ENCODE results near the gene VAT1L. TPM values are rescaled to one million over a fixed set of nuclear protein-coding genes. Genes with fewer than 3 reads are reported as not detected.
"Not testable (repeated sequence)": the region's sequence is repeated elsewhere in the genome, so short reads cannot be mapped to it uniquely, and the experiment has no call there.

VAT1L gene
- total RNA-seq, 4 donors from 2014 or later, result 0.80 to 1.4 (median 1.2) TPM

DNA sequence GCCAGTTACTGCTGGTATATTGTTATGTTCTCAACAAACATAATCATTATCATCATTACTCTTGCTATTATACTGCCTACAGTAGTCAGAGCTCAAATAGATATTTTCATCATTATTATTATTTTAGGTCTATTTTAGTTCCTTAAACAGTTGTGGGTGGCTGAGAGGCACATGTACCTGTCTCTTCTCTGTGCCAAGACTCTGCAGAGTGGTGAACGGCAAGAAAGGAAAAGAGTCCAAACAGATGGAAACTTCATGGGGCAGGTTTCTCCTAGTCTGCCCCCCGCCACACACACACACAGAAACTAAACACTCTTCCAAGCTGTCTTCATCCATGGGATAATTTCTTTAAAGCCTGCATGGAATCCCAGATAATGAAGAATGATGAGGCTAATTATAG lies 156.3 kb downstream of the VAT1L start:
- H3K36me3 ChIP-seq, result no peaks in the 10 kb centered on the region
- in situ Hi-C loops (cut with MboI; ENCODE audit: low pct_ligation_motif_present in 1 of 4, low pct_unique_long_range_greater_than_20kb in 1 of 4, low sequenced_read_pairs in 3 of 4), result no loop called here
- TF ChIP-seq, protein P1, sequence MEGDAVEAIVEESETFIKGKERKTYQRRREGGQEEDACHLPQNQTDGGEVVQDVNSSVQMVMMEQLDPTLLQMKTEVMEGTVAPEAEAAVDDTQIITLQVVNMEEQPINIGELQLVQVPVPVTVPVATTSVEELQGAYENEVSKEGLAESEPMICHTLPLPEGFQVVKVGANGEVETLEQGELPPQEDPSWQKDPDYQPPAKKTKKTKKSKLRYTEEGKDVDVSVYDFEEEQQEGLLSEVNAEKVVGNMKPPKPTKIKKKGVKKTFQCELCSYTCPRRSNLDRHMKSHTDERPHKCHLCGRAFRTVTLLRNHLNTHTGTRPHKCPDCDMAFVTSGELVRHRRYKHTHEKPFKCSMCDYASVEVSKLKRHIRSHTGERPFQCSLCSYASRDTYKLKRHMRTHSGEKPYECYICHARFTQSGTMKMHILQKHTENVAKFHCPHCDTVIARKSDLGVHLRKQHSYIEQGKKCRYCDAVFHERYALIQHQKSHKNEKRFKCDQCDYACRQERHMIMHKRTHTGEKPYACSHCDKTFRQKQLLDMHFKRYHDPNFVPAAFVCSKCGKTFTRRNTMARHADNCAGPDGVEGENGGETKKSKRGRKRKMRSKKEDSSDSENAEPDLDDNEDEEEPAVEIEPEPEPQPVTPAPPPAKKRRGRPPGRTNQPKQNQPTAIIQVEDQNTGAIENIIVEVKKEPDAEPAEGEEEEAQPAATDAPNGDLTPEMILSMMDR (IDR thresholded peaks at IDR 0.05), result no peak
- TF ChIP-seq POLR2A (IDR thresholded peaks at IDR 0.05) (no peak), EP300 (IDR thresholded peaks at IDR 0.05; ENCODE audit: low read depth) (no peak), POLR2AphosphoS5 (IDR thresholded peaks at IDR 0.05) (no peak)
- intact Hi-C loops (cut with DNase I; ENCODE audit: low total_unique reads), result no loop called here
- DNase-seq, result no peak
- H3K27me3 ChIP-seq, result peaks cover 1% of the 10 kb centered on the region
- H3K27ac ChIP-seq, result no peak overlapping the region
- WGBS, 2 donors (ENCODE audit: low coverage in 1 of 2), result 38 to 71% methylated on average over 2 of the region's 2 CpGs
- H3K4me3 ChIP-seq, result no peak overlapping the region
- H3K4me1 ChIP-seq, result no peaks in the 10 kb centered on the region
- H3K9me3 ChIP-seq, result no peaks in the 10 kb centered on the region

DNA sequence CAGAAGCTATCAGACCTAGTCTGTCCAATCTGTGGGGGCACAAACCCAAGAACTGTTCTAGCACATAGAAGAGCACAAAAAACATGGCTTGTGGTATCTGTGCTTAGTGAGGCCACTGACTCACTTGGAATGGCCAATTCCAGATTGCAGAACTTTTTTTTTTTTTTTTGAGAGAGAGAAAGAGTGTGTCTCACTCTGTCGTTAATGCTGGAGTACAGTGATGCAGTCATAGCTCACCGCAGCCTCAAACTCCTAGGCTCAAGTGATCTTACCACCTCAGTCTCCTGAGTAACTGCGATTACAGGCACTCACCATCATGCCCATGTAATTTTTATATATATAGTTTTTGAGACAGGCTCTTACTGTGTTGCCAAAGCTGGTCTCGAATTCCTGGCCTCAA lies 156.8 kb downstream of the VAT1L start:
- no peaks in the 10 kb centered on the region for H3K36me3 ChIP-seq
- no peak for TF ChIP-seq EP300 (IDR thresholded peaks at IDR 0.05; ENCODE audit: low read depth)
- TF ChIP-seq, protein P1 (IDR thresholded peaks at IDR 0.05), result no peak
- no peaks in the 10 kb centered on the region for H3K9me3 ChIP-seq
- peaks cover 4% of the 10 kb centered on the region for H3K27me3 ChIP-seq
- 78 to 81% methylated on average over 1 to 4 of the region's 4 CpGs for WGBS, 2 donors (ENCODE audit: low coverage in 1 of 2)
- in situ Hi-C loops (cut with MboI; ENCODE audit: low pct_ligation_motif_present in 1 of 4, low pct_unique_long_range_greater_than_20kb in 1 of 4, low sequenced_read_pairs in 3 of 4), result no loop called here
- H3K4me3 ChIP-seq, result no peak overlapping the region
- no peak overlapping the region for H3K27ac ChIP-seq
- intact Hi-C loops (cut with DNase I; ENCODE audit: low total_unique reads), result no loop called here
- no peak for DNase-seq
- no peaks in the 10 kb centered on the region for H3K4me1 ChIP-seq

DNA sequence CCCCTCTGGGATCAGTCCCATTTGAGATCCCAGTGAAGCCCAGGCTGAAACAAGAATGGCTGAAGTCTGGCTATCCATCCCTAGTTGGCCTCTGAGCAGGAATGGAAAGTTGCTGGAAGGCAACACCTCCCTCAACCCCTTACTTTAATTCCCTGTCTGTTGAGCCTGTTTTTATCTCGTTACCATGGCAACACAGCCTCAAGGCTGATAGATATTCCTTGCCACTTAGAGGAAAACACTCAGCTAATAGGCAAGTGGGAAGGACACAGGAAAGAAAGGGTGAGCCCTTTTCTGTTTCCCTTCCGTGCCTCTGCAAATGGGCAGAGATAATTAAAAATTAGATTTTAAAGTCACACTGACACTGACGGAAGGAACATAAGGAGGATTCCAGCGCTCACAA lies 158.5 kb downstream of the VAT1L start:
- Histone ChIP-seq H3K36me3 (no peaks in the 10 kb centered on the region), H3K9me3 (no peaks in the 10 kb centered on the region), H3K27me3 (peaks cover 4% of the 10 kb centered on the region), H3K4me3 (no peak overlapping the region), H3K4me1 (no peaks in the 10 kb centered on the region), H3K27ac (no peak overlapping the region)
- WGBS, 2 donors (ENCODE audit: low coverage in 1 of 2), result 64 to 65% methylated on average over 4 of the region's 4 CpGs
- in situ Hi-C loops (cut with MboI; ENCODE audit: low pct_ligation_motif_present in 1 of 4, low pct_unique_long_range_greater_than_20kb in 1 of 4, low sequenced_read_pairs in 3 of 4) (no loop called here), intact Hi-C loops (cut with DNase I; ENCODE audit: low total_unique reads) (no loop called here)
- DNase-seq, result no peak
- TF ChIP-seq POLR2AphosphoS5 (IDR thresholded peaks at IDR 0.05) (no peak), EP300 (IDR thresholded peaks at IDR 0.05; ENCODE audit: low read depth) (no peak), POLR2A (IDR thresholded peaks at IDR 0.05) (no peak)
- TF ChIP-seq, protein P1 (IDR thresholded peaks at IDR 0.05), result no peak

DNA sequence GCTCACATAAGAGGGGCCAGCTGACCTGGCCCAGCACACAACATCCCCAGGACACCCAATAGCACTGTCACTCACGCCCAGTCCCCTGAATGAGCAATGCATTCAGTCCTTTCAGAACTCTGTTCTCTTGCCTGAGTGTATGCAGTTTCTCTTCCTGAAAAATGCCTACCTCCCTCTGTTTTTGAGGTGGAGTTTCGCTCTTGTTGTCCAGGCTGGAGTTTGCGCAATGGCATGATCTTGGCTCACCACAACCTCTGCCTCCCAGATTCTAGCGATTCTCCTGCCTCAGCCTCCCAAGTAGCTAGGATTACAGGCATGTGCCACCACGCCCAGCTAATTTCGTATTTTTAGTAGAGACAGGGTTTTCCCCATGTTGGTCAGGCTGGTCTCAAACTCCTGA lies 159.2 kb downstream of the VAT1L start:
- H3K9me3 ChIP-seq; H3K27ac ChIP-seq; in situ Hi-C loops (cut with MboI; ENCODE audit: low pct_ligation_motif_present in 1 of 4, low pct_unique_long_range_greater_than_20kb in 1 of 4, low sequenced_read_pairs in 3 of 4): not testable (repeated sequence)

DNA sequence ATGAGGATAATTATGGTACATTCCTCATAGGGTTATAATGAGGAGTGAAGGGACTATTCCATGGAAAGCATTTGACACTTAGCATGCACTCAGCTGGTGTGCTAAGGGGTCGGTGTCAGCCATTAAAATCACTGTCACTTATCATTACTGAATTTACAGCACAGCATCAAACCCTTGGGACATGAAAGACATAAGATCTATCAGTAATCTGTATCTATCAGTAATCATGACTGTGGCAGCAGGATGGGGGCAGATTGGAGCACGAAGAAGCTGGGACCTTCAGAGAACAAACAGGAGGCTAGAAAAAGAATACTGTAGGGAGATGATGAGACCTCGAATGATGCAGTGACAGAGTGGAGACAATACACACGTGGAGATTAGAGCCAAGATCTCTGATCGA lies 160.5 kb downstream of the VAT1L start:
- Histone ChIP-seq H3K4me3 (no peak overlapping the region), H3K4me1 (no peaks in the 10 kb centered on the region), H3K27me3 (peaks cover 4% of the 10 kb centered on the region), H3K27ac (no peak overlapping the region), H3K36me3 (no peaks in the 10 kb centered on the region), H3K9me3 (no peaks in the 10 kb centered on the region)
- intact Hi-C loops (cut with DNase I; ENCODE audit: low total_unique reads), result no loop called here
- 50 to 70% methylated on average over 5 of the region's 5 CpGs for WGBS, 2 donors (ENCODE audit: low coverage in 1 of 2)
- in situ Hi-C loops (cut with MboI; ENCODE audit: low pct_ligation_motif_present in 1 of 4, low pct_unique_long_range_greater_than_20kb in 1 of 4, low sequenced_read_pairs in 3 of 4), result no loop called here
- TF ChIP-seq, protein P1 (IDR thresholded peaks at IDR 0.05), result no peak
- TF ChIP-seq POLR2AphosphoS5 (IDR thresholded peaks at IDR 0.05) (no peak), POLR2A (IDR thresholded peaks at IDR 0.05) (no peak), EP300 (IDR thresholded peaks at IDR 0.05; ENCODE audit: low read depth) (no peak)
- DNase-seq, result no peak

More for the DNA sequence above, 159.2 kb downstream of the VAT1L start:
- WGBS, 2 donors (ENCODE audit: low coverage in 1 of 2), result 88% methylated on average over 6 of the region's 6 CpGs; no CpG with 5 or more reads in 1 of the 2 donors
- H3K27me3 ChIP-seq; H3K4me3 ChIP-seq; DNase-seq; H3K36me3 ChIP-seq; intact Hi-C loops (cut with DNase I; ENCODE audit: low total_unique reads); H3K4me1 ChIP-seq: not testable (repeated sequence)
